Adrenal gland (tissue), 5 donors: Measurements from ENCODE around the gene IPO9.

Experiments
- POLR2A ChIP-seq, 2 donors: fragments of 450-650 bp; IDR thresholded peaks; one replicate each; pipeline ENCODE4 v1.6.1; 2017; ENCODE audit warnings: antibody characterized with exemption in 2 of 2, mild to moderate bottlenecking in 2 of 2, moderate library complexity in 1 of 2
- TF ChIP-seq, protein P1 (sequence below), 6 experiments: fragments of 450-650 bp in 4 of 6; fragments of 200-600 bp in 2 of 6; sonication (generic) in 1 of 6; IDR thresholded peaks; 1 replicate in 5 of 6; 2 replicates in 1 of 6; pipeline versions ENCODE4 v1.5.1 to v1.8.0; 2016 to 2021; ENCODE audit warnings: antibody characterized with exemption in 6 of 6, mild to moderate bottlenecking in 2 of 6, moderate library complexity in 1 of 6
- donor health status: DM: no; HTN: no; CAD: no.

GRCh38 chr1:201861448-201861847 lies 32.5 kb downstream of the IPO9 start:
- TF ChIP-seq, protein P1, sequence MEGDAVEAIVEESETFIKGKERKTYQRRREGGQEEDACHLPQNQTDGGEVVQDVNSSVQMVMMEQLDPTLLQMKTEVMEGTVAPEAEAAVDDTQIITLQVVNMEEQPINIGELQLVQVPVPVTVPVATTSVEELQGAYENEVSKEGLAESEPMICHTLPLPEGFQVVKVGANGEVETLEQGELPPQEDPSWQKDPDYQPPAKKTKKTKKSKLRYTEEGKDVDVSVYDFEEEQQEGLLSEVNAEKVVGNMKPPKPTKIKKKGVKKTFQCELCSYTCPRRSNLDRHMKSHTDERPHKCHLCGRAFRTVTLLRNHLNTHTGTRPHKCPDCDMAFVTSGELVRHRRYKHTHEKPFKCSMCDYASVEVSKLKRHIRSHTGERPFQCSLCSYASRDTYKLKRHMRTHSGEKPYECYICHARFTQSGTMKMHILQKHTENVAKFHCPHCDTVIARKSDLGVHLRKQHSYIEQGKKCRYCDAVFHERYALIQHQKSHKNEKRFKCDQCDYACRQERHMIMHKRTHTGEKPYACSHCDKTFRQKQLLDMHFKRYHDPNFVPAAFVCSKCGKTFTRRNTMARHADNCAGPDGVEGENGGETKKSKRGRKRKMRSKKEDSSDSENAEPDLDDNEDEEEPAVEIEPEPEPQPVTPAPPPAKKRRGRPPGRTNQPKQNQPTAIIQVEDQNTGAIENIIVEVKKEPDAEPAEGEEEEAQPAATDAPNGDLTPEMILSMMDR (IDR thresholded peaks at IDR 0.05) = no peak
- TF ChIP-seq POLR2A (IDR thresholded peaks at IDR 0.05) = no peak
